ENCODE data around the gene CD3D. TPM values are rescaled to one million over a fixed set of nuclear protein-coding genes. Genes with fewer than 3 reads are reported as not detected.

The CD3D gene
- total and polyA plus RNA-seq, 7 donors, result 1.4 to 57.0 (median 2.1) TPM; not detected in 3

DNA sequence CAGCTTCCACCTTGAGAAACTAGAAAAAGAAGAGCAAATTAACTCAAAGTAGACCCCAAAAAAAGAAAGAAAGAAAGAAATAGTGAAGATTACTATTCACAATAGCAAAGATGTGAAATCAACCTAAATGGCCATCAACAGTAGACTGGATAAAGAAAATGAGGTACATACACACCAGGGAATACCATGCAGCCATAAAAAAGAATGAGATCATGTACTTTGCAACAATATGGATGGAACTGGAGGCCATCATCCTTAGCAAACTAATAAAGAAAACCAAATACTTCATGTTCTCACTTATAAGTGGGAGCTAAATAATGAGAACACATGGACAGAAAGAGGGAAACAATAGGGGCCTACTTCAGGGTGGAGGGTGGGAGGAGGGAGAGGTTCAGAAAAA lies 13.8 kb downstream of the CD3D start:
- intact Hi-C loops (cut with DNase I), result no loop called here
- DNase-seq, result no peak
- TF ChIP-seq, protein P1, sequence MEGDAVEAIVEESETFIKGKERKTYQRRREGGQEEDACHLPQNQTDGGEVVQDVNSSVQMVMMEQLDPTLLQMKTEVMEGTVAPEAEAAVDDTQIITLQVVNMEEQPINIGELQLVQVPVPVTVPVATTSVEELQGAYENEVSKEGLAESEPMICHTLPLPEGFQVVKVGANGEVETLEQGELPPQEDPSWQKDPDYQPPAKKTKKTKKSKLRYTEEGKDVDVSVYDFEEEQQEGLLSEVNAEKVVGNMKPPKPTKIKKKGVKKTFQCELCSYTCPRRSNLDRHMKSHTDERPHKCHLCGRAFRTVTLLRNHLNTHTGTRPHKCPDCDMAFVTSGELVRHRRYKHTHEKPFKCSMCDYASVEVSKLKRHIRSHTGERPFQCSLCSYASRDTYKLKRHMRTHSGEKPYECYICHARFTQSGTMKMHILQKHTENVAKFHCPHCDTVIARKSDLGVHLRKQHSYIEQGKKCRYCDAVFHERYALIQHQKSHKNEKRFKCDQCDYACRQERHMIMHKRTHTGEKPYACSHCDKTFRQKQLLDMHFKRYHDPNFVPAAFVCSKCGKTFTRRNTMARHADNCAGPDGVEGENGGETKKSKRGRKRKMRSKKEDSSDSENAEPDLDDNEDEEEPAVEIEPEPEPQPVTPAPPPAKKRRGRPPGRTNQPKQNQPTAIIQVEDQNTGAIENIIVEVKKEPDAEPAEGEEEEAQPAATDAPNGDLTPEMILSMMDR (IDR thresholded peaks at IDR 0.05), result no peak

DNA sequence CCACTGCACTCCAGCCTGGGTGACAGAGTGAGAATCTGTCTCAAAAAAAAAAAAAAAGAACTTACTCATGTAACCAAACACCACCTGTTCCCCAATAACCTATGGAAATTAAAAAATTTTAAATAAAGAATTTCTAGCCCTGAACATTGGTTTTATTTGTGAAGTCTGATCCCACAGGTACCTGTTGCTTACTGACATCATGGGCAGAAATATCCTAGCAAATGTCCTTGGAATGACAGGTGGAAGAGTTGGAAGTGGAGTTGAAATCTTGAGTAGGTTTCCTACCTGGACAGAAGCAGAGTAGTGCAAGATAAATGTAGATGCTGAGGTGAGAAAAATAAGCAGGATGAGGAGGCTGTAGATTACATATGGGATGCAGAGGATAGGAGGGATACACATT lies 17.2 kb downstream of the CD3D start:
- TF ChIP-seq POLR2AphosphoS5 (IDR thresholded peaks at IDR 0.05) (no peak), EP300 (IDR thresholded peaks at IDR 0.05) (no peak), POLR2A (IDR thresholded peaks at IDR 0.05) (no peak)
- H3K36me3 ChIP-seq, result no peaks in the 10 kb centered on the region
- no peaks in the 10 kb centered on the region for H3K9me3 ChIP-seq
- DNase-seq, result no peak
- no peak overlapping the region for H3K4me3 ChIP-seq
- intact Hi-C loops (cut with DNase I), result no loop called here
- H3K4me1 ChIP-seq, result no peaks in the 10 kb centered on the region
- H3K27ac ChIP-seq, result no peak overlapping the region
- no peaks in the 10 kb centered on the region for H3K27me3 ChIP-seq

More for the DNA sequence above, 13.8 kb downstream of the CD3D start:
- H3K9me3 ChIP-seq, result no peaks in the 10 kb centered on the region
- H3K36me3 ChIP-seq, result no peaks in the 10 kb centered on the region
- no peaks in the 10 kb centered on the region for H3K27me3 ChIP-seq
- H3K4me3 ChIP-seq, result no peak overlapping the region
- H3K4me1 ChIP-seq, result no peaks in the 10 kb centered on the region
- H3K27ac ChIP-seq, result no peak overlapping the region

DNA sequence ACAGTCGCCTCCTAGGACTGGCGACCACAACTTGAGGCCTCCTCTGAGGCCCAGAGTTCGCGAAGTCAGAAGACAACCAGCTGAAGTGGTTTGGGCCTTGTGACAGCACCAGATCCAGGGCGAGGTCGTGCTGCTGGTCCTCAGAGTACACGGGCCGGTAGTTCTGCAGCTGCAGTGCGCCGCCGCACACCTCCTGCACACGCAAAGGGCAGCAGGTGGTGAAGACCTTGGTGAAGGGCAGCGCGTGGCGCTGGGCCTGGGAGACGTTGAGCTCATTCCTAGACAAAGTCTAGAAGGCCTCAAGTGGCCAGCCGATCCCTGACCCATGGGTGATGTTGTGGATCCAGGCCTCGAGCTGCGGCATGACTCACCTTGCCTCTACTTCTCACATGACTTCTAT lies 19.8 kb downstream of the CD3D start:
- WGBS, 2 donors, result 97% methylated on average over 19 of the region's 19 CpGs
- Histone ChIP-seq H3K4me3 (no peak overlapping the region), H3K27ac (no peak overlapping the region), H3K36me3 (no peaks in the 10 kb centered on the region), H3K27me3 (peaks cover 0 to 5% (median 0%) of the 10 kb centered on the region in 3 donors), H3K9me3 (no peaks in the 10 kb centered on the region), H3K4me1 (no peaks in the 10 kb centered on the region)
- TF ChIP-seq EP300 (IDR thresholded peaks at IDR 0.05) (no peak), POLR2AphosphoS5 (IDR thresholded peaks at IDR 0.05) (no peak), POLR2A (IDR thresholded peaks at IDR 0.05) (no peak)
- TF ChIP-seq, protein P1 (IDR thresholded peaks at IDR 0.05), result no peak
- intact Hi-C loops (cut with DNase I), result no loop called here
- DNase-seq, result no peak

DNA sequence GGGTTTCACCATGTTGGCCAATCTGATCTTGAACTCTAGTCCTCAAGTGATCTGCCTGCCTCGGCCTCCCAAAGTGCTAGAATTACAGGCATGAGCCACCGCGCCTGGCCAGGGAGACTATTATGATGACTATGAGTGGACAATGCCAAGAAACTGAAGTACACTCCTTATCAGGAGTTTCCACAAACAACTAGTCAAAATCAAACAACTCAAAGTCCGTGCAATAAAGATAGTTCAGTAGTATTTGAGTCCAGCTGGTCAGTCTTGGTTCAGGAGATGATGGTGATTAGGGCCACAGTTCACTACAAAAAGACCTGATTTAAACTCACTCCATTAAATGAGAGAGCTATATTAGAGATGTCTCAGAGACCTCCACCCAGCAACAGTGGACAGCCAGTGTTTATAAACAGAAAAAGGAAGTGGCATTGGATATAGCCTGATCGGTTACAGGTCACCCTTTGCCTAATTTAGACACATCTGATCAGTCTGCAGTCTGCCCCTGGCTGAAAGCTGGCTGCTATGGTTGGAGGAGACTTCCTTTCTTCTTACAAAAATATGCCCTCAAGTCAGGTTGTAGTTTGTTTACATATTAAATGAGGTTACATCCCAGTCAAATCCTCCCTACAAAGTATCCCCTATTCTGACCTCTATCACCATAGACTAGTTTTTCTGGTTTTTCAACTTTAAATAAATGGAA lies 21.0 kb downstream of the CD3D start:
- no peak for TF ChIP-seq EP300 (IDR thresholded peaks at IDR 0.05)
- no peak for TF ChIP-seq POLR2A (IDR thresholded peaks at IDR 0.05)
- TF ChIP-seq POLR2AphosphoS5 (IDR thresholded peaks at IDR 0.05), result no peak
- TF ChIP-seq, protein P1 (IDR thresholded peaks at IDR 0.05), result no peak
- no peaks in the 10 kb centered on the region for H3K36me3 ChIP-seq
- intact Hi-C loops (cut with DNase I), result no loop called here
- peaks cover 0 to 4% (median 2%) of the 10 kb centered on the region in 4 donors for H3K4me1 ChIP-seq
- H3K27me3 ChIP-seq, result peaks cover 0 to 13% (median 0%) of the 10 kb centered on the region in 3 donors
- no peak for DNase-seq
- no peaks in the 10 kb centered on the region for H3K9me3 ChIP-seq
- no peak overlapping the region for H3K4me3 ChIP-seq
- no peak overlapping the region for H3K27ac ChIP-seq
- 12 to 56% methylated on average over 5 of the region's 5 CpGs for WGBS, 2 donors

DNA sequence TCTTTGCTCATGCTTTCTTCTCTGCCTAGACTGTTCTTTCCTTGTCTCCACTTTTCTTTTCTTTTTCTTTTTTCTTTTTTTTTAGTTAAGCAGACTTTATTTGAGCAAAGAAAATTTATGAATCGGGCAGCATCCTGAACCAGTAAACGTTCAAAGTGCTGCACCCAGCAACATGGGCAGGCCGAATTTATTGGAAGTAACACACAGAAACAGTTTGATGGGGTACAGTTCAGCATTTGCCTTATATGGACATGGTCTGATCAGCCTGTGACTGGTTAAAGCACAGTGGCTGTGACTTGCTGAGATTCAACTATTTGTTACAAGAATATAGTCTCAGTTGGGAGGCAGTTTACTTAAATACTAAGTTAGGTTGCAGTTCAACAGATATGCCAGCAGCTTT lies 22.0 kb downstream of the CD3D start:
- H3K27me3 ChIP-seq, result peaks cover 0 to 23% (median 5%) of the 10 kb centered on the region in 3 donors
- no peak for DNase-seq
- WGBS, 2 donors, result 89 to 91% methylated on average over 3 of the region's 3 CpGs
- no peaks in the 10 kb centered on the region for H3K9me3 ChIP-seq
- no peaks in the 10 kb centered on the region for H3K36me3 ChIP-seq
- no peak overlapping the region for H3K27ac ChIP-seq
- intact Hi-C loops (cut with DNase I), result no loop called here
- H3K4me1 ChIP-seq, result peaks cover 0 to 12% (median 4%) of the 10 kb centered on the region in 4 donors
- TF ChIP-seq POLR2A (IDR thresholded peaks at IDR 0.05), result no peak
- TF ChIP-seq, protein P1 (IDR thresholded peaks at IDR 0.05), result no peak
- TF ChIP-seq POLR2AphosphoS5 (IDR thresholded peaks at IDR 0.05), result no peak
- TF ChIP-seq EP300 (IDR thresholded peaks at IDR 0.05), result no peak
- no peak overlapping the region for H3K4me3 ChIP-seq
